Natural killer cell (primary cell): ENCODE data around the gene MYZAP. TPM values are rescaled to one million over a fixed set of nuclear protein-coding genes. Genes with fewer than 3 reads are reported as not detected.

Experiments used
- ATAC-seq, 3 donors: fragments of 150-1000 bp in 2 of 3; fragments of 200-7000 bp in 1 of 3; cut with Tn5 transposase; 1 replicate in 1 of 3; 2 replicates in 2 of 3; pipeline ENCODE4 v1.10.0; 2021; ENCODE audit warnings: mild to moderate bottlenecking in 2 of 3, moderate library complexity in 2 of 3
- DNase-seq, 2 donors: peaks; one replicate each; pipeline versions ENCODE4 v3.0.0 to v3.0.0-alpha.2; 2013 to 2021; ENCODE audit warnings: mixed read lengths in 1 of 2
- H3K27ac ChIP-seq: one replicate; pipeline ENCODE4 v1.5.1; 2013; ENCODE audit warnings: mild to moderate bottlenecking, low read length
- H3K27me3 ChIP-seq: one replicate; pipeline ENCODE4 v1.6.1; 2013; ENCODE audit warnings: low read length; ENCODE audit not compliant: control insufficient read depth, insufficient read depth
- H3K36me3 ChIP-seq: one replicate; pipeline ENCODE4 v1.6.1; 2013; ENCODE audit warnings: low read length; ENCODE audit not compliant: control insufficient read depth, insufficient read depth
- H3K4me1 ChIP-seq: one replicate; pipeline ENCODE4 v1.6.1; 2013; ENCODE audit warnings: low read length; ENCODE audit not compliant: control insufficient read depth, insufficient read depth
- H3K4me3 ChIP-seq: one replicate; pipeline ENCODE4 v1.5.1; 2013; ENCODE audit warnings: low read length
- H3K9me3 ChIP-seq: one replicate; pipeline ENCODE4 v1.6.1; 2013; ENCODE audit warnings: low read length; ENCODE audit not compliant: control insufficient read depth, insufficient read depth
- H3K27ac Mint-ChIP-seq, 2 donors: one replicate each; pipeline ENCODE4 v1.8.0; 2022; ENCODE audit warnings: mild to moderate bottlenecking in 2 of 2, mixed read lengths in 2 of 2, moderate library complexity in 1 of 2
- H3K27me3 Mint-ChIP-seq, 2 donors: one replicate each; pipeline ENCODE4 v1.8.0; 2022; ENCODE audit warnings: low read depth in 2 of 2, mixed read lengths in 2 of 2
- H3K36me3 Mint-ChIP-seq: one replicate; pipeline ENCODE4 v1.8.0; 2022; ENCODE audit warnings: mixed read lengths
- H3K4me1 Mint-ChIP-seq, 2 donors: one replicate each; pipeline ENCODE4 v1.8.0; 2022; ENCODE audit warnings: mixed read lengths in 2 of 2
- H3K4me3 Mint-ChIP-seq: one replicate; pipeline ENCODE4 v1.8.0; 2022; ENCODE audit warnings: mild to moderate bottlenecking, moderate library complexity, mixed read lengths
- H3K9me3 Mint-ChIP-seq, 2 donors: one replicate each; pipeline ENCODE4 v1.8.0; 2022; ENCODE audit warnings: mixed read lengths in 2 of 2
- WGBS: methylation state at CpG from one replicate; pipeline ENCODE4 v1.1.7; 2013; ENCODE audit warnings: missing lambda C conversion rate; ENCODE audit not compliant: insufficient coverage; 5-methylcytosine and 5-hydroxymethylcytosine counted together
- intact Hi-C: fragments of 100-400 bp; cut with micrococcal nuclease; formaldehyde crosslinking; loops from one replicate; pipeline ENCODE4 v1.14.2; 2022
- total RNA-seq, 4 donors: library from RNA; stranded (reverse); fragments of 120-200 nt in 1 of 4; gene quantifications; one replicate each; pipeline versions ENCODE4 v1.2.3 to v1.2.4, GENCODE V29; 2013 to 2022
- TF ChIP-seq, protein P1 (sequence below): fragments of 200-600 bp; IDR thresholded peaks from one replicate; pipeline ENCODE4 v1.8.0; 2022; ENCODE audit warnings: antibody characterized with exemption

MYZAP gene
- total RNA-seq, 3 donors from 2014 or later (not counting 1 experiment from before 2014, with no cell fraction given), result not detected

DNA sequence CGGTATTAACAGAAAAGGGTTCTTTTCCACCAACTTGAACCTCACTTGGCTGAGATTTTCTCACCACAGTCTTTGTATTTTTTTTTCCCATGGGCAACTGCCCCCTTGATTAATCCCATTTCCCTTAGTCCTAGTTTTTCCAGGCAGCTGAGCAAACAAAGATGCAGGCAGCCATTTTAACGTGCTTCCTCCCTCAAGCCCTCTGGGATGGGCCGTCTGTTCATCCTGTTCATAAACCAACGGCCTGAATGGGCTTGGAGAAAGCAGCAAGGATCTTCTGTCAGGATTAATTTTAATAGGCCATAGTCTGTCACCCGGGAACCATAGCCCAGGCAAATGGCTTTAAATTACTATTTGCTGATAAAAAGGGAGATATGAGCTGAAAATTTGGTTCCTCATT, 104.4 kb downstream of the MYZAP start:
- Mint-ChIP-seq H3K36me3 (no peaks in the 10 kb centered on the region), H3K27ac (no peak overlapping the region), H3K9me3 (no peaks in the 10 kb centered on the region), H3K4me3 (no peak overlapping the region), H3K27me3 (peaks cover 35 to 46% of the 10 kb centered on the region in 2 donors), H3K4me1 (no peaks in the 10 kb centered on the region)
- ATAC-seq, result no peak
- Histone ChIP-seq H3K27ac (no peak overlapping the region), H3K4me1 (no peaks in the 10 kb centered on the region), H3K27me3 (peaks cover 5% of the 10 kb centered on the region), H3K9me3 (no peaks in the 10 kb centered on the region), H3K36me3 (no peaks in the 10 kb centered on the region), H3K4me3 (no peak overlapping the region)
- TF ChIP-seq, protein P1, sequence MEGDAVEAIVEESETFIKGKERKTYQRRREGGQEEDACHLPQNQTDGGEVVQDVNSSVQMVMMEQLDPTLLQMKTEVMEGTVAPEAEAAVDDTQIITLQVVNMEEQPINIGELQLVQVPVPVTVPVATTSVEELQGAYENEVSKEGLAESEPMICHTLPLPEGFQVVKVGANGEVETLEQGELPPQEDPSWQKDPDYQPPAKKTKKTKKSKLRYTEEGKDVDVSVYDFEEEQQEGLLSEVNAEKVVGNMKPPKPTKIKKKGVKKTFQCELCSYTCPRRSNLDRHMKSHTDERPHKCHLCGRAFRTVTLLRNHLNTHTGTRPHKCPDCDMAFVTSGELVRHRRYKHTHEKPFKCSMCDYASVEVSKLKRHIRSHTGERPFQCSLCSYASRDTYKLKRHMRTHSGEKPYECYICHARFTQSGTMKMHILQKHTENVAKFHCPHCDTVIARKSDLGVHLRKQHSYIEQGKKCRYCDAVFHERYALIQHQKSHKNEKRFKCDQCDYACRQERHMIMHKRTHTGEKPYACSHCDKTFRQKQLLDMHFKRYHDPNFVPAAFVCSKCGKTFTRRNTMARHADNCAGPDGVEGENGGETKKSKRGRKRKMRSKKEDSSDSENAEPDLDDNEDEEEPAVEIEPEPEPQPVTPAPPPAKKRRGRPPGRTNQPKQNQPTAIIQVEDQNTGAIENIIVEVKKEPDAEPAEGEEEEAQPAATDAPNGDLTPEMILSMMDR, result no peak
- 75% methylated on average over 5 of the region's 5 CpGs for WGBS
- intact Hi-C loops, result no loop called here
- no peak for DNase-seq

DNA sequence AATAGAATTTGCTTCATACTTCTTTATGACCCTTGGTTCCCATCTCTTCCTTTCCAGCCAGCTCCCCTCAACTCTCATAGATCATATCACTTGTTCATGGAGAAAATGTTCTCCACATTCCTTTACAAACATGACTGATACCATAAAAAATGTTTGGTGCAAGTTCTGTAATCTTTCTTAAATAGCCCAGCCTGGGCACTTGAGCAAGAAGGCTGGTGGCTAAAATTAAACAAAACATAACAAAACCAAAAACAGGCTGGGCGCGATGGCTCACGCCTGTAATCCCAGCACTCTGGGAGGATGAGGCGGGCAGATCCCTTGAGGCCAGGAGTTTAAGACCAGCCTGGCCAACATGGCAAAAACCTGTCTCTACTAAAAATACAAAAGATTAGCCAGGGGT, 105.9 kb downstream of the MYZAP start:
- WGBS, result 93% methylated on average over 4 of the region's 4 CpGs
- intact Hi-C loops, result no loop called here

DNA sequence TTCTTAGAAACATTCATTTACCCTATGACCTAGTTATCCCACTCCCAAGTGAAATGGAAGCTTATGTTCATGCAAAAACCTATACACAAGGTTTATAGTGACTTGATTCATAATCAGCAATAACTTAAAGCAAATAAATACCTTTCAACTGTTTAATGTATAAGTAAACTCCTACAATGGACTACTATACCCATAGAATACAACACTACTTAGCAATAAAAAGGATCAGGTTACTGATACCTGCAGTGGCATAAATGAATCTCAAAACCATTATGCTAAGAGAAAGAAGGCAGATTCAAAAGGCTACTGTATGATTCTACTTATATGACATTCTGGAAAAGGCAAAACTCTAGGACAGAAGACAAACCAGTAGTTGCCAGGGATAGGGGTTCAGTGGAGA, 106.5 kb downstream of the MYZAP start:
- Mint-ChIP-seq H3K9me3 (no peaks in the 10 kb centered on the region), H3K4me3 (no peak overlapping the region), H3K27me3 (peaks cover 45 to 60% of the 10 kb centered on the region in 2 donors), H3K27ac (no peak overlapping the region), H3K36me3 (no peaks in the 10 kb centered on the region), H3K4me1 (no peaks in the 10 kb centered on the region)
- no peak for DNase-seq
- intact Hi-C loops, result no loop called here
- TF ChIP-seq, protein P1, result no peak
- H3K9me3 ChIP-seq, result no peaks in the 10 kb centered on the region
- H3K36me3 ChIP-seq, result no peaks in the 10 kb centered on the region
- ATAC-seq, result no peak
- no peaks in the 10 kb centered on the region for H3K4me1 ChIP-seq
- H3K27me3 ChIP-seq, result peaks cover 8% of the 10 kb centered on the region
- H3K27ac ChIP-seq, result no peak overlapping the region
- H3K4me3 ChIP-seq, result no peak overlapping the region

More for the DNA sequence above, 105.9 kb downstream of the MYZAP start:
- peaks cover 45 to 56% of the 10 kb centered on the region in 2 donors for H3K27me3 Mint-ChIP-seq
- no peaks in the 10 kb centered on the region for H3K9me3 ChIP-seq
- TF ChIP-seq, protein P1, result no peak
- no peaks in the 10 kb centered on the region for H3K36me3 Mint-ChIP-seq
- no peak overlapping the region for H3K27ac Mint-ChIP-seq
- H3K27ac ChIP-seq, result no peak overlapping the region
- no peaks in the 10 kb centered on the region for H3K4me1 Mint-ChIP-seq
- ATAC-seq (no peak), DNase-seq (no peak)
- no peaks in the 10 kb centered on the region for H3K4me1 ChIP-seq
- no peaks in the 10 kb centered on the region for H3K9me3 Mint-ChIP-seq
- no peak overlapping the region for H3K4me3 Mint-ChIP-seq
- H3K4me3 ChIP-seq, result no peak overlapping the region
- no peaks in the 10 kb centered on the region for H3K36me3 ChIP-seq
- H3K27me3 ChIP-seq, result peaks cover 8% of the 10 kb centered on the region

DNA sequence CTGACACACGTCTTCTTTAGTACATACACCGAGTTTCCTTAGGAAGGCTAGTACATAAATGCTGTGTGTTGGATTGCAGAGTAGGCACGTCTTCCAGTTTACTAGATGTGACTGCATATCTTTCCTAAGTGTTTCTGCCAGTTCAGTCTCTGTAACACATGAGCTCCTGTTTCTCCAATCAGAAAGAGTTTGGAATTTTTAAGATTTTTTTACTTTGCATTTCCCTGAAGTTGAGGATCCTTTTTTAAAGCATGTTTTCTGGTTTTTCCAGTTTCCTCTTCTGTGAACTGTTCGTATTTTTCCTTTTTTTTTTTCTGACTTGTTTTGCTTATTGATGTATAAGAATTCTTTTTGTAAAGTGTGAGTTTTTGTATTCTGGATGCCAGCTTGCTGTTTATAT, 107.3 kb downstream of the MYZAP start:
- Mint-ChIP-seq H3K9me3 (no peaks in the 10 kb centered on the region), H3K27me3 (peaks cover 45 to 58% of the 10 kb centered on the region in 2 donors), H3K36me3 (no peaks in the 10 kb centered on the region), H3K4me1 (no peaks in the 10 kb centered on the region), H3K4me3 (no peak overlapping the region), H3K27ac (no peak overlapping the region)
- no peaks in the 10 kb centered on the region for H3K9me3 ChIP-seq
- TF ChIP-seq, protein P1, result no peak
- no peak overlapping the region for H3K4me3 ChIP-seq
- intact Hi-C loops, result no loop called here
- WGBS, result 83% methylated on average over 3 of the region's 4 CpGs
- no peaks in the 10 kb centered on the region for H3K36me3 ChIP-seq
- peaks cover 8% of the 10 kb centered on the region for H3K27me3 ChIP-seq
- H3K4me1 ChIP-seq, result no peaks in the 10 kb centered on the region
- ATAC-seq (no peak), DNase-seq (no peak)
- H3K27ac ChIP-seq, result no peak overlapping the region
